SK-N-SH (cell line): ENCODE results near the gene MAP3K7CL. TPM values are rescaled to one million over a fixed set of nuclear protein-coding genes. Genes with fewer than 3 reads are reported as not detected.

Source experiments
- CTCF ChIA-PET: fragments of 300-600, 350-600 bp; formaldehyde crosslinking; extraction: SDS; loops from one replicate; lab custom pipeline; 2021; lab: Yijun Ruan, JAX
- POLR2A ChIA-PET: fragments of 350-600 bp; sonication (Branson Sonifier 250); formaldehyde crosslinking; extraction: SDS; loops from one replicate; lab custom pipeline; 2020; ENCODE audit warnings: antibody characterized with exemption, inconsistent platforms; lab: Yijun Ruan, JAX
- DNase-seq: peaks from one replicate; pipeline ENCODE4 v3.0.0; 2012
- H2AFZ ChIP-seq: fragments of 200-600 bp; sonication (generic); 2 replicates; pipeline ENCODE4 v1.8.1; 2016; ENCODE audit warnings: antibody characterized with exemption, mild to moderate bottlenecking, low read depth
- H3F3A ChIP-seq: fragments of 200-600 bp; sonication (generic); replicated peaks from 2 replicates; pipeline ENCODE3; 2016; ENCODE audit warnings: antibody characterized with exemption, mild to moderate bottlenecking; ENCODE audit not compliant: insufficient read depth
- H3K27ac ChIP-seq, 2 experiments: fragments of 200-500 bp in 1 of 2; fragments of 200-600 bp in 1 of 2; sonication (Bioruptor generic) in 1 of 2; sonication (generic), shearing (Covaris generic) in 1 of 2; 2 replicates each; pipeline versions ENCODE4 v1.5.1 to v1.6.1; 2014 to 2016; ENCODE audit warnings: low read depth in 2 of 2, inconsistent platforms in 1 of 2, low read length in 1 of 2, mild to moderate bottlenecking in 1 of 2, mixed read lengths in 1 of 2
- H3K27me3 ChIP-seq: fragments of 200-600 bp; sonication (generic), shearing (Covaris generic); 2 replicates; pipeline ENCODE4 v1.6.1; 2016; ENCODE audit warnings: mixed run types; ENCODE audit not compliant: insufficient read depth
- H3K36me3 ChIP-seq, 2 experiments: fragments of 200-500 bp in 1 of 2; fragments of 200-600 bp in 1 of 2; sonication (Bioruptor generic) in 1 of 2; sonication (generic) in 1 of 2; replicated peaks in 1 of 2; 2 replicates each; pipeline versions ENCODE3 to v1.5.1; 2014 to 2016; ENCODE audit warnings: low read length in 1 of 2, mild to moderate bottlenecking in 1 of 2; ENCODE audit not compliant: insufficient read depth in 2 of 2, control insufficient read depth in 1 of 2
- H3K4me1 ChIP-seq, 2 experiments: fragments of 200-500 bp in 1 of 2; fragments of 200-600 bp in 1 of 2; sonication (Bioruptor generic) in 1 of 2; sonication (generic), shearing (Covaris generic) in 1 of 2; 2 replicates each; pipeline versions ENCODE4 v1.5.1 to v1.6.1; 2014 to 2016; ENCODE audit warnings: low read depth in 1 of 2, low read length in 1 of 2, mixed run types in 1 of 2; ENCODE audit not compliant: insufficient read depth in 2 of 2, control insufficient read depth in 1 of 2
- H3K4me2 ChIP-seq: fragments of 200-600 bp; sonication (generic), shearing (Covaris generic); 2 replicates; pipeline ENCODE4 v1.6.1; 2017; ENCODE audit warnings: mixed run types
- H3K4me3 ChIP-seq, 2 experiments: fragments of 200-500 bp in 1 of 2; fragments of 200-600 bp in 1 of 2; sonication (Bioruptor generic) in 1 of 2; sonication (generic), shearing (Covaris generic) in 1 of 2; 2 replicates each; pipeline versions ENCODE4 v1.5.1 to v1.8.1; 2014 to 2016; ENCODE audit warnings: low read depth in 2 of 2, inconsistent platforms in 1 of 2, low read length in 1 of 2, mild to moderate bottlenecking in 1 of 2, mixed read lengths in 1 of 2, moderate library complexity in 1 of 2
- H3K79me2 ChIP-seq: fragments of 200-600 bp; sonication (generic); 2 replicates; pipeline ENCODE4 v1.8.1; 2017; ENCODE audit warnings: mild to moderate bottlenecking; ENCODE audit not compliant: insufficient read depth
- H3K9ac ChIP-seq: fragments of 200-600 bp; sonication (generic); 2 replicates; pipeline ENCODE4 v1.6.1; 2017; ENCODE audit warnings: mixed run types
- H3K9me2 ChIP-seq: fragments of 200-600 bp; sonication (generic); 2 replicates; pipeline ENCODE4 v1.6.1; 2017; ENCODE audit warnings: mixed run types
- H3K9me3 ChIP-seq: fragments of 200-600 bp; sonication (generic); 2 replicates; pipeline ENCODE4 v1.6.1; 2017; ENCODE audit warnings: mixed run types, mild to moderate bottlenecking, moderate library complexity
- H4K20me1 ChIP-seq: fragments of 200-600 bp; sonication (generic); 2 replicates; pipeline ENCODE4 v1.6.1; 2017; ENCODE audit warnings: mild to moderate bottlenecking, mixed run types; ENCODE audit not compliant: insufficient read depth
- FOXJ3 ChIP-seq: sonication (generic); formaldehyde crosslinking; IDR thresholded peaks from 2 replicates; pipeline ENCODE4 v1.5.1; 2020; ENCODE audit warnings: mild to moderate bottlenecking, missing genetic modification reagents
- MXI1 ChIP-seq: IDR thresholded peaks from 2 replicates; pipeline ENCODE4 v1.6.1; 2012; ENCODE audit warnings: mild to moderate bottlenecking, low read depth, low read length, improper control_type of control experiment
- RCOR1 ChIP-seq: fragments of 150-350 bp; IDR thresholded peaks from 2 replicates; pipeline ENCODE4 v1.6.1; 2017; ENCODE audit warnings: antibody characterized with exemption, low read length
- RXRA ChIP-seq: IDR thresholded peaks from 2 replicates; pipeline ENCODE4 v1.4.0; 2012; ENCODE audit warnings: low read depth, mild to moderate bottlenecking, borderline replicate concordance
- SIN3A ChIP-seq: IDR thresholded peaks from 2 replicates; pipeline ENCODE4 v1.6.1; 2012; ENCODE audit warnings: low read depth, mild to moderate bottlenecking, low read length, moderate library complexity, borderline replicate concordance
- SMC3 ChIP-seq: IDR thresholded peaks from 2 replicates; pipeline ENCODE4 v1.6.1; 2012; ENCODE audit warnings: low read depth, low read length, improper control_type of control experiment
- TAF1 ChIP-seq: IDR thresholded peaks from 2 replicates; pipeline ENCODE4 v1.6.1; 2012; ENCODE audit warnings: low read depth, mild to moderate bottlenecking, low read length, moderate library complexity, borderline replicate concordance
- TCF12 ChIP-seq: IDR thresholded peaks from 2 replicates; pipeline ENCODE4 v1.4.0; 2012
- YY1 ChIP-seq: IDR thresholded peaks from 2 replicates; pipeline ENCODE4 v1.4.0; 2012; ENCODE audit warnings: low read depth, mild to moderate bottlenecking
- WGBS: methylation state at CpG from one replicate; pipeline ENCODE4 v1.1.6; 2017; ENCODE audit warnings: low lambda C conversion rate; 5-methylcytosine and 5-hydroxymethylcytosine counted together
- polyA plus RNA-seq, 3 experiments: library from polyadenylated mRNA; depleted of rRNA; stranded (reverse); fragments of >200 nt; gene quantifications; 2 replicates each; pipeline ENCODE4 v1.2.3, GENCODE V29; 2012
- TF ChIP-seq, protein P1 (sequence below): fragments of 150-350 bp; IDR thresholded peaks from 2 replicates; pipeline ENCODE4 v1.6.1; 2017; ENCODE audit warnings: antibody characterized with exemption, low read length, low read depth, borderline replicate concordance
- TF ChIP-seq, protein P2 (sequence below): IDR thresholded peaks from 2 replicates; pipeline ENCODE4 v1.4.0; 2012; ENCODE audit warnings: low read depth

The MAP3K7CL gene
- polyA plus RNA-seq, 1 of the 3 experiments (the other 2 are of a cell fraction): 2.3 TPM

DNA sequence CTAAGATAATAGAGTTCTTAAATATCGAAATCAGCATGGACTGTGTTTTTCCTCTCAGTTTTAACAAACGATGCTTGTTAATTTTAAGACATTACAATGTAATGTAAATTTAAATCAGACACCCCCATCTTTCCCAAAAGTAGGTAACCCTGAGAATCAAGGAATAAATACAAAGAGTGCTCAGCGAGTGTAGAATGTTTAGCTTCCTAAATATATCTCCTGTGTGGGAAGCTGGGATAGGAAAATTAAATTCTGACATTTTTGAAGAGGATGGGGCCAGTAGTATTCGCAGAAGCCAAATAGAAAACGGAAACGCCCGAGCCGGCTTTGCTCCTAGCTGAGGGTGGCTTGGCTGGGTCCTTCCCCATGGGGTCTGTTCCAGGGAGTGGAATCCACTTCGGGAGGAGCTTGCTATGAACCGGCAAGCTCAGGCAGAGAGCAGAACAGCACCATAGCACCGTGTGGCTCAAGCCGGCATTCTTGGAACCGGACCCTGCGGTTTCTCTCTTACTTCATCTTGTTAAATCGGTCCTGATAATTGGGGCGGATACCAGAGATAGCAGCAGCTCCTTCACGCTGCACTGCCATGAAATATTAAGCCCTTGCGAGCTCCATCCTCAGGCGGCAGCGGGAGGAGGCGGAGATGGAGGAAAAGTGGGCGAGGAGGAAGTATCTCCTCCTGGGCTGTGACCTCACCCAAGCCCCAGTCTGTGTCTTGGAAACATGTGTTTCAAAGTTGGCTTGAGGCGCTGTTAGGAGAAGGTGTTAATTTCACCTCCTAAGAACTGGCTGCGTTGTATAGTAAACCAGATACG is 24.9 kb downstream of the MAP3K7CL start:
- WGBS: 16% methylated on average over 25 of the region's 25 CpGs
- peak overlapping the region; percentile 86 for H3K4me2 ChIP-seq
- no peaks in the 10 kb centered on the region for H4K20me1 ChIP-seq
- H3K79me2 ChIP-seq: no peaks in the 10 kb centered on the region
- peak overlapping the region; percentile 90 for H2AFZ ChIP-seq
- peak overlapping the region; percentile 46 to 47; a peak in 3 of 4 replicates for H3K27ac ChIP-seq
- no peaks in the 10 kb centered on the region for H3K9me2 ChIP-seq
- no peaks in the 10 kb centered on the region for H3K27me3 ChIP-seq
- H3K9me3 ChIP-seq: no peaks in the 10 kb centered on the region
- peak overlapping the region; percentile 39 to 57 for H3K4me3 ChIP-seq
- ChIA-PET CTCF (interaction anchor here (0.5 to 3.4 kb wide), 4 partner anchors 9 to 521 kb away, joined by 3 to 13 read pairs (median 4); no protein-coding TSS in a partner anchor), POLR2A (no interaction called here)
- peak; percentile 11 for DNase-seq
- peak overlapping the region; percentile 52; the same call in 1 of the 2 replicates for H3K9ac ChIP-seq
- TF ChIP-seq YY1 (0 out of 2 replicates have a peak, but pooled peaks have one; percentile 56), FOXJ3 (CRISPR knock-in tag) (no peak), SIN3A (0 out of 2 replicates have a peak, but pooled peaks have one; percentile 23), SMC3 (no peak; the same call in 1 of the 2 replicates), TCF12 (peak; percentile 44; the same call in 1 of the 2 replicates), RCOR1 (no peak)
- TF ChIP-seq, protein P1, sequence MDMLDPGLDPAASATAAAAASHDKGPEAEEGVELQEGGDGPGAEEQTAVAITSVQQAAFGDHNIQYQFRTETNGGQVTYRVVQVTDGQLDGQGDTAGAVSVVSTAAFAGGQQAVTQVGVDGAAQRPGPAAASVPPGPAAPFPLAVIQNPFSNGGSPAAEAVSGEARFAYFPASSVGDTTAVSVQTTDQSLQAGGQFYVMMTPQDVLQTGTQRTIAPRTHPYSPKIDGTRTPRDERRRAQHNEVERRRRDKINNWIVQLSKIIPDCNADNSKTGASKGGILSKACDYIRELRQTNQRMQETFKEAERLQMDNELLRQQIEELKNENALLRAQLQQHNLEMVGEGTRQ: no peak
- TF ChIP-seq, protein P2, sequence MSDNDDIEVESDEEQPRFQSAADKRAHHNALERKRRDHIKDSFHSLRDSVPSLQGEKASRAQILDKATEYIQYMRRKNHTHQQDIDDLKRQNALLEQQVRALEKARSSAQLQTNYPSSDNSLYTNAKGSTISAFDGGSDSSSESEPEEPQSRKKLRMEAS: peak; percentile 95
- peaks cover 17% of the 10 kb centered on the region for H3F3A ChIP-seq
- peaks cover 5 to 20% of the 10 kb centered on the region in 2 experiments for H3K4me1 ChIP-seq
- no peaks in the 10 kb centered on the region for H3K36me3 ChIP-seq

DNA sequence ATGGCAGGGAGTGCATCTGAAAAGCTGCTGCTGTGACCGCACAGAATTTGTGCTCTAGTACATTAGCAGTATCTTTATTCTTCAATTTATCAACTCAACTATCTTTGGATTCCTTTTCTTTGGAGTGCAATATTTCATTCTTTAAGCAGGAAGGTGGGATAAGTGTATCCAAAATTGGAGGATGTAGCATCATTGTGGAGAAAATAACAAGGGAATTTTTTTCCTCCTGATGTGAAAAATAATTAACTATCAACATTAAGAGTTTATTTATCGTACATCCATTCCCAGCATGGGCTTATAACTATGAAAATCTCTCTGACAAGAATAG is 25.5 kb downstream of the MAP3K7CL start:
- H3K9me3 ChIP-seq: no peaks in the 10 kb centered on the region
- no peaks in the 10 kb centered on the region for H3K79me2 ChIP-seq
- H3K4me1 ChIP-seq: peaks cover 5 to 20% of the 10 kb centered on the region in 2 experiments
- WGBS: 49% methylated on average over 2 of the region's 2 CpGs
- H3K27ac ChIP-seq: peak overlapping the region; percentile 46 to 47; a peak in 3 of 4 replicates
- peak overlapping the region; percentile 90 for H2AFZ ChIP-seq
- H3F3A ChIP-seq: peaks cover 17% of the 10 kb centered on the region
- H3K4me2 ChIP-seq: peak overlapping the region; percentile 86
- no peak for DNase-seq
- ChIA-PET POLR2A (no interaction called here), CTCF (interaction anchor here (1.2 to 3.4 kb wide), 3 partner anchors 9 to 66 kb away, joined by 3 to 13 read pairs (median 5); no protein-coding TSS in a partner anchor)
- no peaks in the 10 kb centered on the region for H3K27me3 ChIP-seq
- H3K9ac ChIP-seq: 0 out of 2 replicates have a peak overlapping the region, but pooled peaks have one; percentile 52
- H3K36me3 ChIP-seq: no peaks in the 10 kb centered on the region
- TF ChIP-seq, protein P1: no peak
- no peak for TF ChIP-seq TAF1
- TF ChIP-seq RXRA: no peak
- no peak for TF ChIP-seq SMC3
- TF ChIP-seq MXI1: no peak
- H3K9me2 ChIP-seq: no peaks in the 10 kb centered on the region
- peak overlapping the region; percentile 39 to 57; a peak in 2 of 4 replicates for H3K4me3 ChIP-seq
- H4K20me1 ChIP-seq: no peaks in the 10 kb centered on the region
